PC-9 (cell line): Measurements from ENCODE around the gene KRTAP5-9. TPM values are rescaled to one million over a fixed set of nuclear protein-coding genes. Genes with fewer than 3 reads are reported as not detected.

Source experiments
- BruUV-seq: library from RNA; stranded (reverse); fragments of 400-500 nt; replicated peaks from 2 replicates; lab custom pipeline; 2021; lab: Mats Ljungman, UMichigan
- CTCF ChIA-PET: fragments of 300-600 bp; sonication (Branson Sonifier 250); formaldehyde crosslinking; loops from one replicate; lab custom pipeline; 2022; ENCODE audit warnings: antibody characterized with exemption; lab: Charles Lee
- POLR2A ChIA-PET: fragments of 300-600 bp; sonication (Branson Sonifier 250); formaldehyde crosslinking; loops from one replicate; lab custom pipeline; 2022; ENCODE audit warnings: antibody characterized with exemption; ENCODE audit not compliant: unreplicated experiment; lab: Charles Lee
- DNase-seq, 2 experiments: peaks; one replicate each; pipeline versions ENCODE4 v3.0.0 to v3.0.0-alpha.2; 2015 to 2022; ENCODE audit warnings: mixed read lengths in 1 of 2
- H2AFZ ChIP-seq: fragments of 200-600 bp; sonication (generic); 2 replicates; pipeline ENCODE4 v1.8.1; 2017; ENCODE audit warnings: antibody characterized with exemption
- H3F3A ChIP-seq: fragments of 200-600 bp; sonication (generic); 2 replicates; pipeline ENCODE4 v1.8.1; 2017; ENCODE audit warnings: antibody characterized with exemption, mild to moderate bottlenecking, low read depth; ENCODE audit not compliant: insufficient read depth
- H3K27ac ChIP-seq: fragments of 200-600 bp; sonication (generic); 2 replicates; pipeline ENCODE4 v1.6.1; 2016; ENCODE audit warnings: mixed run types
- H3K27me3 ChIP-seq: fragments of 200-600 bp; sonication (generic); 2 replicates; pipeline ENCODE4 v1.6.1; 2016; ENCODE audit warnings: low read depth, mixed run types; ENCODE audit not compliant: insufficient read depth
- H3K36me3 ChIP-seq: fragments of 200-600 bp; sonication (generic); 2 replicates; pipeline ENCODE4 v1.6.1; 2016; ENCODE audit warnings: low read depth, mixed run types
- H3K4me1 ChIP-seq: fragments of 200-600 bp; sonication (generic); replicated peaks from 2 replicates; pipeline ENCODE4 v1.6.1; 2016; ENCODE audit warnings: mixed run types; ENCODE audit not compliant: insufficient read depth
- H3K4me2 ChIP-seq: fragments of 200-600 bp; sonication (generic); 2 replicates; pipeline ENCODE4 v1.6.1; 2017; ENCODE audit warnings: mixed run types
- H3K4me3 ChIP-seq: fragments of 200-600 bp; sonication (generic); 2 replicates; pipeline ENCODE4 v1.6.1; 2016; ENCODE audit warnings: mixed run types
- H3K79me2 ChIP-seq: fragments of 200-600 bp; sonication (generic); 2 replicates; pipeline ENCODE4 v1.6.1; 2017; ENCODE audit warnings: low read depth, mixed run types
- H3K9me2 ChIP-seq: fragments of 200-600 bp; sonication (generic); 2 replicates; pipeline ENCODE4 v1.8.1; 2017; ENCODE audit warnings: mild to moderate bottlenecking; ENCODE audit not compliant: insufficient read depth
- H3K9me3 ChIP-seq: fragments of 200-600 bp; sonication (generic); 2 replicates; pipeline ENCODE4 v1.8.1; 2016; ENCODE audit warnings: low read depth; ENCODE audit not compliant: insufficient read depth
- H4K20me1 ChIP-seq: fragments of 200-600 bp; sonication (generic); 2 replicates; pipeline ENCODE4 v1.8.1; 2017; ENCODE audit not compliant: insufficient read depth
- EZH2 ChIP-seq: fragments of 200-600 bp; sonication (generic); IDR thresholded peaks from 2 replicates; pipeline ENCODE4 v1.8.0; 2017; ENCODE audit warnings: antibody characterized with exemption, low read depth
- intact Hi-C: fragments of 100-400 bp; cut with micrococcal nuclease; formaldehyde crosslinking; loops from one replicate; pipeline ENCODE4 v1.10.0; 2022; ENCODE audit not compliant: unreplicated experiment
- total RNA-seq: library from RNA; stranded (reverse); gene quantifications from 2 replicates; pipeline ENCODE4 v1.2.3, GENCODE V29; 2021
- TF ChIP-seq, protein P1 (sequence below): fragments of 200-600 bp; sonication (generic); conservative IDR thresholded peaks from 2 replicates; pipeline ENCODE4 v1.6.1; 2017; ENCODE audit warnings: mixed run types, antibody characterized with exemption, mild to moderate bottlenecking, moderate library complexity

KRTAP5-9 gene
- total RNA-seq, 1 experiment from 2014 or later: not detected

DNA sequence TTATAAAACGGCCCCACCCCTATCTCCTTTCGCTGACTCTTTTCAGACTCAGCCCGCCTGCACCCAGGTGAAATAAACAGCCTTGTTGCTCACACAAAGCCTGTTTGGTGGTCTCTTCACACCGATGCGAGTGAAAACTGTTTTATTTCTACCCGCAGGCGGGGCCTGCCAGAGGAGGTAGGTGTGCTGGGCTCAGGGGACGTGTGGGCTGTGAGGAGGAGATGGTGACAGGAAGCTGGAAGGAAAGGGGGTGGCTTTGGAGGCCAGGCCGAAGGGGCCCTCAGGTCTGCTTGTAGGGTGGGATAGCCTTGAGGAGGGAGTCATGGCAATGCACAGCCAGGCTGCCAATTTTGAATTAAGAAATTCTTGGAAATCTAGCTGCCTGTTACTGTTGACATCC lies 42.4 kb upstream of the KRTAP5-9 start:
- H3K27me3 ChIP-seq: no peaks in the 10 kb centered on the region
- no peaks in the 10 kb centered on the region for H4K20me1 ChIP-seq
- no peak overlapping the region for H3K4me2 ChIP-seq
- H3F3A ChIP-seq: no peaks in the 10 kb centered on the region; the same call in 1 of the 2 replicates
- TF ChIP-seq, protein P1, sequence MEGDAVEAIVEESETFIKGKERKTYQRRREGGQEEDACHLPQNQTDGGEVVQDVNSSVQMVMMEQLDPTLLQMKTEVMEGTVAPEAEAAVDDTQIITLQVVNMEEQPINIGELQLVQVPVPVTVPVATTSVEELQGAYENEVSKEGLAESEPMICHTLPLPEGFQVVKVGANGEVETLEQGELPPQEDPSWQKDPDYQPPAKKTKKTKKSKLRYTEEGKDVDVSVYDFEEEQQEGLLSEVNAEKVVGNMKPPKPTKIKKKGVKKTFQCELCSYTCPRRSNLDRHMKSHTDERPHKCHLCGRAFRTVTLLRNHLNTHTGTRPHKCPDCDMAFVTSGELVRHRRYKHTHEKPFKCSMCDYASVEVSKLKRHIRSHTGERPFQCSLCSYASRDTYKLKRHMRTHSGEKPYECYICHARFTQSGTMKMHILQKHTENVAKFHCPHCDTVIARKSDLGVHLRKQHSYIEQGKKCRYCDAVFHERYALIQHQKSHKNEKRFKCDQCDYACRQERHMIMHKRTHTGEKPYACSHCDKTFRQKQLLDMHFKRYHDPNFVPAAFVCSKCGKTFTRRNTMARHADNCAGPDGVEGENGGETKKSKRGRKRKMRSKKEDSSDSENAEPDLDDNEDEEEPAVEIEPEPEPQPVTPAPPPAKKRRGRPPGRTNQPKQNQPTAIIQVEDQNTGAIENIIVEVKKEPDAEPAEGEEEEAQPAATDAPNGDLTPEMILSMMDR: no peak
- no peak for TF ChIP-seq EZH2
- peak in 1 of 2 experiments; percentile 2 for DNase-seq
- no peak overlapping the region for H3K4me3 ChIP-seq
- H3K4me1 ChIP-seq: peaks cover 21% of the 10 kb centered on the region
- H3K36me3 ChIP-seq: 0 out of 2 replicates have a peak, but pooled peaks cover 7% of the 10 kb centered on the region
- H3K79me2 ChIP-seq: no peaks in the 10 kb centered on the region
- H3K9me3 ChIP-seq: peaks cover 7% of the 10 kb centered on the region; the same call in 1 of the 2 replicates
- no peak overlapping the region for H2AFZ ChIP-seq
- intact Hi-C loops: no loop called here
- no TSS peak for BruUV-seq
- CTCF ChIA-PET: no interaction called here
- POLR2A ChIA-PET: interaction anchor here (0.6 kb wide), 1 partner anchor 7 kb away, joined by 4 read pairs; no protein-coding TSS in a partner anchor
- H3K27ac ChIP-seq: no peak overlapping the region
- H3K9me2 ChIP-seq: no peaks in the 10 kb centered on the region

DNA sequence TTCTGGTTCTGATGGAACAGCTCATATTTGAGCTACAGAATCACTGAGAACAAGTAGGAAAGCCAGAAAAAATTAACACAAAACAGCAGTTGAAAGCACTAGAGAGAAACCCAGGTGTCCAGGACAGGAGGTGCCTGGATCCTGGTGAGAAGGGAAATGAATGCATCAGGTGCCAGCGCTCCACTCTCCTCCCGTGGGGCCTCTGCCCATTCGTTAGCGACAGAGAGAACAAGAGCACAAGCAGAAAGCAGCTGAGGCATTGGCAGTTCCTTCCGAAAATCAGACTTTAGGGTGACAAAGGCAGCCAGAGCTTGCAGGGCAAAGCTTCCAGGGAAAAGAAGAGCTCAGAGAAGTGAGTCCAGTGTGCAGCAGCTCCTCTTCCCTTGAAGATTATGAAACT lies 41.1 kb upstream of the KRTAP5-9 start:
- H3K4me2 ChIP-seq: no peak overlapping the region
- H3F3A ChIP-seq: no peaks in the 10 kb centered on the region

DNA sequence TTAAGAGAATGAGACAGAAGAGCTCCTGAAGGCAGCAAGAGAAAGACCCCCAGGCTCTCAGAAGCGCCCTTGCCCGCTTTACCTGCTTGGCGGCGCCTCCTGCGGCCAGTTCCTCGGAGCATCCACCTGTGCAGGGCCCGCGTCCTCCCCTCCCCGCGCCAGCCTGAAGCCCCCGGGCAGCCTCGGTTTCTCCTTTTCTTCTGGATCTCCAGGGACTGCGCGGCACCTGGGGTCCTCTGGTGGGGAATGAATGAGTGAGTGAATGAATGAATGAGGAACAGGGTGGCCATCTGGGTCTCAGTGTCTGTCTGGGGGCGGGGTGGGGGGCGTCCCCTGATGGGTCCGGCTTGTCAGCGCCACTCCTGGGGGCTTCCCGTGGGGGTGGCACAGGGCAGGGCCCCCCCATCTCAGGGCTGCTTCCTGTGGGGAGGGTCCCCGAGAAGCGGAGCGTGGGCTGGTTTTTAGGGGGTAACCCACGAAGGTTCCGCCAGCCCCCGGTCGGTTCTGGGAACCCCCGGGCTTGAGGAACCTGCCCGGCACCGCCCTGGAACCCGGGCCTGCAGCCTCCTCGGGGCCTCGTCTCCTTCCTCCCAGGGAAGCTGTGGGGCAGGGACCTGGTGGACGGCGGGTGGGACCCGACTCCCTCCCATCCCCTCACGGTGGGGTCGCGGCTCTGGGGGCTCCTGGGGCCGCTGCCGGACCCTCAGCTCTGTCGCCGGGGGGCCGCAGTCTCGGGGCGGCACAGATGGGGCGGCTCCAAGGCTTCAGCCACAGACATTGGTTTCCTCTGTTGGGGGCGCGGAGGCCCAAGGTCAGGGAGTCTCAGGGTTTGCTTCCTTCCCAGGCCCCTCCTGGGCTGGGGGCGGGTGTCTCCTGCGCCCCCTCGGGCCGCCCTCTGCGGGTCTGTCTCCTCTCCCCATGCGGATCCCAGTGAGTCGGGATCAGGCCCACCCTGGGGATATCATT lies 29.4 kb upstream of the KRTAP5-9 start:
- Histone ChIP-seq H3K79me2 (no peaks in the 10 kb centered on the region), H4K20me1 (no peaks in the 10 kb centered on the region), H3F3A (no peaks in the 10 kb centered on the region), H3K4me1 (no peaks in the 10 kb centered on the region), H2AFZ (no peak overlapping the region), H3K4me3 (no peak overlapping the region), H3K4me2 (no peak overlapping the region), H3K9me2 (no peaks in the 10 kb centered on the region), H3K27me3 (no peaks in the 10 kb centered on the region), H3K27ac (no peak overlapping the region), H3K9me3 (peaks cover 4% of the 10 kb centered on the region; the same call in 1 of the 2 replicates), H3K36me3 (no peaks in the 10 kb centered on the region)
- CTCF ChIA-PET: no interaction called here
- intact Hi-C loops: no loop called here
- TF ChIP-seq EZH2: no peak
- TF ChIP-seq, protein P1: no peak
- POLR2A ChIA-PET: no interaction called here
- DNase-seq: no peak
- no TSS peak for BruUV-seq

More for the DNA sequence above, 41.1 kb upstream of the KRTAP5-9 start:
- ChIA-PET POLR2A (interaction anchor here (0.7 kb wide), 1 partner anchor 734 kb away, joined by 4 read pairs; no protein-coding TSS in a partner anchor), CTCF (no interaction called here)
- Histone ChIP-seq H3K27me3 (no peaks in the 10 kb centered on the region), H3K27ac (no peak overlapping the region), H2AFZ (no peak overlapping the region), H3K79me2 (no peaks in the 10 kb centered on the region), H4K20me1 (no peaks in the 10 kb centered on the region), H3K4me1 (peaks cover 14% of the 10 kb centered on the region), H3K36me3 (no peaks in the 10 kb centered on the region), H3K9me2 (no peaks in the 10 kb centered on the region), H3K4me3 (no peak overlapping the region), H3K9me3 (peaks cover 7% of the 10 kb centered on the region; the same call in 1 of the 2 replicates)
- no TSS peak for BruUV-seq
- TF ChIP-seq EZH2: no peak
- TF ChIP-seq, protein P1: no peak
- intact Hi-C loops: no loop called here
- DNase-seq: no peak
